ENCODE data around the gene DUSP22. TPM values are rescaled to one million over a fixed set of nuclear protein-coding genes. Genes with fewer than 3 reads are reported as not detected.
A peak's percentile ranks its signal among the peaks of the same experiment; 100 is the strongest.

Gene DUSP22
- polyA plus RNA-seq, 1 of the 3 experiments (the other 2 are of a cell fraction): 6.8 TPM

DNA sequence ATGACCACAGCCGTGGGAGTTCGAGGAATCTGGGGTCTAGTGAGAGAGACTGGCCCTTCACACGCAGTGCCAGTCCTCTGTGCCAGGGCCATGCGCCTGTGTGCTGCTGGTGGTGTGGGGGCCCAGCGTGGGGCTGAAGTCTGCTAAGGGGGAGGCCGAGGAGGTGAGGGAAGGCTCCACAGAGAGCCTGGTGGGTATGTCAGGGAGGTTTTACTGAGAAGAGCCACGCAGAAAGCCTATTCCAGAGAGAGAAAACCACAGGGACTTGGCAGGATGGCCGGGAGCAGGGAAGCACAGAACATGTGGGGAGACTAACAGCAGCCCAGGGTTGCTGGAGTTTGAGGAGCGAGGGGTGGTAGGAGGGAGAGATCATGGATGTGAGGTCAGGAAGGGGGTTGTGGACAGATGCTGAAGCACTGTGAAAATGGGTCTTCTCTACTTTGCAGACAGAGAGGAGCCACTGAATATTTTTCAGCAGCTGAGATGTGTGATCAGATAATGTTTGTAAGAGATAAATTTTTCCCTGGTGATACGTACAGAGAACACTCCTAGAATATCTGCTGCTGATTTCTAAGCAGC is 35.3 kb downstream of the DUSP22 start:
- H3K9me2 ChIP-seq: no peaks in the 10 kb centered on the region
- H3K9me3 ChIP-seq: no peaks in the 10 kb centered on the region
- DNase-seq: peak; percentile 52
- no peaks in the 10 kb centered on the region for H3K79me2 ChIP-seq (ENCODE audit: insufficient read depth)
- H3K4me3 ChIP-seq (ENCODE audit: low read depth in 2 of 2, low read length in 1 of 2): no peak overlapping the region; a peak in 1 of 4 replicates
- H4K20me1 ChIP-seq (ENCODE audit: insufficient read depth): 0 out of 2 replicates have a peak, but pooled peaks cover 4% of the 10 kb centered on the region
- ChIA-PET POLR2A (interaction anchor here (0.5 to 0.8 kb wide), 2 partner anchors 28 to 135 kb away, joined by 3 read pairs; no protein-coding TSS in a partner anchor), CTCF (interaction anchor here (0.8 to 1.4 kb wide), 2 partner anchors 45 to 81 kb away, joined by 3 to 4 read pairs; no protein-coding TSS in a partner anchor)
- H3K4me1 ChIP-seq (ENCODE audit: control insufficient read depth in 1 of 2, insufficient read depth in 2 of 2, low read depth in 1 of 2, low read length in 1 of 2): no peaks in the 10 kb centered on the region; a peak in 2 of 4 replicates
- H3K27ac ChIP-seq (ENCODE audit: low read depth in 2 of 2, low read length in 1 of 2): no peak overlapping the region
- H3K27me3 ChIP-seq (ENCODE audit: insufficient read depth): peaks cover 31% of the 10 kb centered on the region
- H3K36me3 ChIP-seq (replicated peaks in 1 of 2; ENCODE audit: control insufficient read depth in 1 of 2, insufficient read depth in 2 of 2, low read length in 1 of 2): no peaks in the 10 kb centered on the region
- no peak for TF ChIP-seq MXI1 (IDR thresholded peaks at IDR 0.05; ENCODE audit: low read depth, low read length)
- no peak for TF ChIP-seq POLR2AphosphoS5 (IDR thresholded peaks at IDR 0.05; ENCODE audit: low read depth, low read length)
- no peak for TF ChIP-seq GATA2 (CRISPR knock-in tag; IDR thresholded peaks at IDR 0.05)
- TF ChIP-seq JUND (IDR thresholded peaks at IDR 0.05): no peak
- TF ChIP-seq MEF2A (IDR thresholded peaks at IDR 0.05; ENCODE audit: borderline replicate concordance, low read depth): no peak
- TF ChIP-seq ELF1 (IDR thresholded peaks at IDR 0.05): no peak
- peak overlapping the region; percentile 50 for H3K4me2 ChIP-seq
- H3K9ac ChIP-seq: no peak overlapping the region
- WGBS (ENCODE audit: low lambda C conversion rate): 48% methylated on average over 10 of the region's 10 CpGs
- H2AFZ ChIP-seq (ENCODE audit: low read depth): no peak overlapping the region
- no peaks in the 10 kb centered on the region for H3F3A ChIP-seq (replicated peaks; ENCODE audit: insufficient read depth)

DNA sequence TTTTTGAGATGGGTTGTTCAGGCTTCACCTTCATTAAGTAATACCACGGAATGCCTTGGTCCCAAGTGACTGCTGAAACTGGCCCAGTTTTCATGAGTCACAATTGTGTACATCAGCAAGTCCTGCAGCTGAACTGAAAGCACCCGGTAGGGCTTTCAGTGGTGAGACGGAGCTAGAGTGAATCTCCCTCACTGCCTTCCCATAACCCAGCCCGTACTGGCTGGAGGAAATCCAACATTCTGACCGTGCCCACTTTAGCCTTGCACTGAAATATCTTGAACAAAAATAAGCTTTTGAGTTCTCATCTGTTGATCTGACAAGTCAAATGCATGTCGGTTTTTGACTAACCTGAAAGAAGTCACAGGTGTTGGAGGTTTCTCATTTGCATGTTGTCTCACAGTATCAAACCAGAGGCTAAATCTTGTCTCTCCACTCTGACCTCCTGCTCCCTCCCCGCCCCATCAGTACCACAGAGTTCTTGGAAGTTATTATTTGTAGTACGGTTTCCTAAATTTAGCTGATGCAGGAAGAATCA is 35.9 kb downstream of the DUSP22 start:
- no peaks in the 10 kb centered on the region for H3K9me3 ChIP-seq

DNA sequence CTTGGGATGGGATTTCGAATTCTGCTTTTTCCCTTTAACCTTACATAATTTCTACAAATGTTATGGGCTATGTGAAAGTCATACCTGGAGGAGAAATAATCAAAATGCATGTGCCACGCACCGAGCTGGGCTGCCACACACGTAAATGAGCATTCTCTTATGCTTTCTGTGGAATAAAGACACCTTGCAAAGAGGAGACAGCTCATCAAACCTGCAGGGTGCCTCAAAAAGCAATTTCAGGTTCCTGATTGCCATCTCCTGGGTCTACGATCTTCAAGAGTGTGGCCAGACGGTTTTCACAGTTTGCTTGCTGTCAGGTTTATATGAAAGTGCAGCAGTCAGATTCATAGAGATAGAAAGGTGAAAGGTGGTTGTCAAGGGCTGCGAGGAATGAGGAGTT is 36.6 kb downstream of the DUSP22 start:
- no peak overlapping the region for H3K4me2 ChIP-seq

More for the DNA sequence above, 35.9 kb downstream of the DUSP22 start:
- TF ChIP-seq FOSL2 (IDR thresholded peaks at IDR 0.05; ENCODE audit: borderline replicate concordance, low read depth) (peak; percentile 38; the same call in 1 of the 2 replicates), EZH2phosphoT487 (IDR thresholded peaks at IDR 0.05; ENCODE audit: borderline replicate concordance, low read depth) (no peak)
- H3K4me3 ChIP-seq (ENCODE audit: low read depth in 2 of 2, low read length in 1 of 2): no peak overlapping the region; a peak in 1 of 4 replicates
- no peaks in the 10 kb centered on the region for H3K36me3 ChIP-seq (replicated peaks in 1 of 2; ENCODE audit: control insufficient read depth in 1 of 2, insufficient read depth in 2 of 2, low read length in 1 of 2)
- H3K4me2 ChIP-seq: peak overlapping the region; percentile 50
- no peaks in the 10 kb centered on the region for H3K79me2 ChIP-seq (ENCODE audit: insufficient read depth)
- peaks cover 28% of the 10 kb centered on the region for H3K27me3 ChIP-seq (ENCODE audit: insufficient read depth)
- H2AFZ ChIP-seq (ENCODE audit: low read depth): no peak overlapping the region
- no peak overlapping the region for H3K27ac ChIP-seq (ENCODE audit: low read depth in 2 of 2, low read length in 1 of 2)
- ChIA-PET CTCF (interaction anchor here (1.4 kb wide), 1 partner anchor 81 kb away, joined by 4 read pairs; no protein-coding TSS in a partner anchor), POLR2A (interaction anchor here (0.5 to 0.8 kb wide), 2 partner anchors 27 to 135 kb away, joined by 3 read pairs; no protein-coding TSS in a partner anchor)
- no peaks in the 10 kb centered on the region; a peak in 2 of 4 replicates for H3K4me1 ChIP-seq (ENCODE audit: control insufficient read depth in 1 of 2, insufficient read depth in 2 of 2, low read depth in 1 of 2, low read length in 1 of 2)
- 35% methylated on average over 8 of the region's 8 CpGs for WGBS (ENCODE audit: low lambda C conversion rate)
- no peaks in the 10 kb centered on the region for H3K9me2 ChIP-seq
- H3F3A ChIP-seq (replicated peaks; ENCODE audit: insufficient read depth): no peaks in the 10 kb centered on the region
- H3K9ac ChIP-seq: no peak overlapping the region
- 0 out of 2 replicates have a peak, but pooled peaks cover 4% of the 10 kb centered on the region for H4K20me1 ChIP-seq (ENCODE audit: insufficient read depth)
- DNase-seq: no peak

More for the DNA sequence above, 36.6 kb downstream of the DUSP22 start:
- Histone ChIP-seq H3K9me3 (no peaks in the 10 kb centered on the region), H3K79me2 (ENCODE audit: insufficient read depth) (no peaks in the 10 kb centered on the region), H3K27ac (ENCODE audit: low read depth in 2 of 2, low read length in 1 of 2) (no peak overlapping the region), H3K9ac (no peak overlapping the region), H2AFZ (ENCODE audit: low read depth) (no peak overlapping the region), H3F3A (replicated peaks; ENCODE audit: insufficient read depth) (no peaks in the 10 kb centered on the region), H3K4me1 (ENCODE audit: control insufficient read depth in 1 of 2, insufficient read depth in 2 of 2, low read depth in 1 of 2, low read length in 1 of 2) (no peaks in the 10 kb centered on the region; a peak in 2 of 4 replicates), H3K9me2 (no peaks in the 10 kb centered on the region), H3K27me3 (ENCODE audit: insufficient read depth) (peaks cover 26% of the 10 kb centered on the region), H3K36me3 (replicated peaks in 1 of 2; ENCODE audit: control insufficient read depth in 1 of 2, insufficient read depth in 2 of 2, low read length in 1 of 2) (no peaks in the 10 kb centered on the region), H3K4me3 (ENCODE audit: low read depth in 2 of 2, low read length in 1 of 2) (no peak overlapping the region), H4K20me1 (ENCODE audit: insufficient read depth) (0 out of 2 replicates have a peak, but pooled peaks cover 4% of the 10 kb centered on the region)
- TF ChIP-seq FOSL2 (IDR thresholded peaks at IDR 0.05; ENCODE audit: borderline replicate concordance, low read depth) (no peak), FOXJ3 (CRISPR knock-in tag; IDR thresholded peaks at IDR 0.05) (no peak)
- WGBS (ENCODE audit: low lambda C conversion rate): 42% methylated on average over 7 of the region's 7 CpGs
- CTCF ChIA-PET: interaction anchor here (1.4 kb wide), 1 partner anchor 80 kb away, joined by 4 read pairs; no protein-coding TSS in a partner anchor
- POLR2A ChIA-PET: interaction anchor here (0.8 kb wide), 1 partner anchor 26 kb away, joined by 3 read pairs; no protein-coding TSS in a partner anchor
- DNase-seq: no peak
